Heart left ventricle (tissue), 13 donors: ENCODE data around the gene SFXN4.

Experiments
- CTCF ChIP-seq, 12 donors: fragments of 200-600 bp; sonication (generic) in 4 of 12; IDR thresholded peaks; one replicate each; pipeline versions ENCODE4 v1.5.0 to v1.8.0; 2018 to 2022; ENCODE audit warnings: antibody characterized with exemption in 12 of 12, mild to moderate bottlenecking in 5 of 12
- POLR2A ChIP-seq, 2 donors: fragments of 450-650 bp; IDR thresholded peaks; one replicate each; pipeline ENCODE4 v1.6.1; 2017; ENCODE audit warnings: antibody characterized with exemption in 2 of 2, mild to moderate bottlenecking in 2 of 2, moderate library complexity in 2 of 2
- donor health status: ischemic (EF 13 %, LVEDD 7.1; RV severe dilation, severe dysfunction).
- donor health status: DM: no; HTN: yes; CAD: no.
- donor health status: DM: no; HTN: no; CAD: no.
- donor health status: ischemic (EF 25% LVEDD 6.9; RV normal size, moderate dysfunction).
- donor health status: ischemic (EF 25% LVEDD 5.7; RV mildly dilated, moderate dysfunction).
- donor health status: ischemic (EF 35%, LVEDD 5.7; RV mildly dilated, moderate dysfunction).
- donor health status: nonischemic (EF 11% LVEDD 7.7; RV severe dilation, severe dysfunction).
- donor health status: DM: yes; HTN: yes; CAD: no.
- donor health status: PGD.
- donor health status: ischemic (EF 29% LVEDD 5.4; RV normal size, mild dysfunction).
- donor health status: nonischemic (EF 23%, LVEDD 6.1; RV moderate dilation, normal function).

- TF ChIP-seq POLR2A (IDR thresholded peaks at IDR 0.05) (no peak), CTCF (IDR thresholded peaks at IDR 0.05) (no peak)
Measured at GRCh38 chr10:119189811-119190282, 24.3 kb upstream of the SFXN4 start.
